ENCODE data around the gene CCDC85C. TPM values are rescaled to one million over a fixed set of nuclear protein-coding genes. Genes with fewer than 3 reads are reported as not detected.

Gene CCDC85C
- total RNA-seq, 6 donors from 2014 or later = 5.2 to 31.0 (median 20.4) TPM

DNA sequence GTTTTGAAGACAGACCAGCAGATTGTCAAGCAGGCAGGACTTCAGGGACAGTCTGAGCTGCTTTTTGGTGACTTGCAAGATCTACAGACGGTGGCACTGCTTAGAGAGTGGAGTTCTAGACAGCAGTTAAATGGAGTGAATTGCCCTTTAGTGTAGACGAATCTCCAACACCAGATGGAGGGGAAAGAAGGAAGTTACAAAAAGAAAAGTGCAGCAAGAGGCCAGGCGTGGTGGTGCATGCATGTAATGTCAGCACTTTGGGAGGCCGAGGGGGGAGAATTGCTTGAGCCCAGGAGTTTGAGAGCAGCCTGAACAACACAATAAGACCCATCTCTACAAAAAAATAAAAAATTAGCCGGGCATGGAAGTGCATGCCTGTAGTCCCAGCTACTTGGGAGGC lies 32.5 kb upstream of the CCDC85C start:
- Histone ChIP-seq H3K27ac (no peak overlapping the region), H3K36me3 (no peaks in the 10 kb centered on the region), H3K4me1 (no peaks in the 10 kb centered on the region), H3K27me3 (no peaks in the 10 kb centered on the region), H3K9me3 (no peaks in the 10 kb centered on the region), H3K4me3 (no peak overlapping the region)
- no peak for DNase-seq
- WGBS, 2 donors = 76% methylated on average over 5 of the region's 5 CpGs
- ATAC-seq (ENCODE audit: low FRiP score in 2 of 2) = no peak
- TF ChIP-seq EP300 (IDR thresholded peaks at IDR 0.05) (no peak), POLR2AphosphoS5 (IDR thresholded peaks at IDR 0.05) (no peak), POLR2A (IDR thresholded peaks at IDR 0.05) (no peak)
- TF ChIP-seq, protein P1, sequence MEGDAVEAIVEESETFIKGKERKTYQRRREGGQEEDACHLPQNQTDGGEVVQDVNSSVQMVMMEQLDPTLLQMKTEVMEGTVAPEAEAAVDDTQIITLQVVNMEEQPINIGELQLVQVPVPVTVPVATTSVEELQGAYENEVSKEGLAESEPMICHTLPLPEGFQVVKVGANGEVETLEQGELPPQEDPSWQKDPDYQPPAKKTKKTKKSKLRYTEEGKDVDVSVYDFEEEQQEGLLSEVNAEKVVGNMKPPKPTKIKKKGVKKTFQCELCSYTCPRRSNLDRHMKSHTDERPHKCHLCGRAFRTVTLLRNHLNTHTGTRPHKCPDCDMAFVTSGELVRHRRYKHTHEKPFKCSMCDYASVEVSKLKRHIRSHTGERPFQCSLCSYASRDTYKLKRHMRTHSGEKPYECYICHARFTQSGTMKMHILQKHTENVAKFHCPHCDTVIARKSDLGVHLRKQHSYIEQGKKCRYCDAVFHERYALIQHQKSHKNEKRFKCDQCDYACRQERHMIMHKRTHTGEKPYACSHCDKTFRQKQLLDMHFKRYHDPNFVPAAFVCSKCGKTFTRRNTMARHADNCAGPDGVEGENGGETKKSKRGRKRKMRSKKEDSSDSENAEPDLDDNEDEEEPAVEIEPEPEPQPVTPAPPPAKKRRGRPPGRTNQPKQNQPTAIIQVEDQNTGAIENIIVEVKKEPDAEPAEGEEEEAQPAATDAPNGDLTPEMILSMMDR (IDR thresholded peaks at IDR 0.05) = no peak

DNA sequence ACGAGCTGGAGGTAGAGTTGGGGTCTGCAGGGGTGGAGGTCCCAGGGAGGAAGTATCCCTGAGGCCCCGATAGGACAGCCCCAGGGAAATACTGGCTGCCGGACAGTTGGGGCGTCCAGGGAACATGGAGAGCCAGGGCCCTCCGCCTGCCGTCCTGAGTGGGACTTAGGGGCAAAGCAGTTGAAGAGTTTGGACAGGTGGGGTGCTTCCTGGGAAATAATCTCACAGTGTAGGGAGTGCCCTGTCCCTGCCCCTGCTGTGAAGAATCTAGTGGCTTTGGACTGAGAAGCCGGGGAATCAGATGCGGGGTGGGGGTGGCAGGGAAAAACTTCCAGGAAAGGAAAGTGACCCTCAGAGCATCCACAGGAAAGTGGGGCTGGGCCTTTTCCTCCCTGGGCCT lies 31.1 kb upstream of the CCDC85C start:
- no peaks in the 10 kb centered on the region for H3K4me1 ChIP-seq
- H3K36me3 ChIP-seq = no peaks in the 10 kb centered on the region
- TF ChIP-seq POLR2A (IDR thresholded peaks at IDR 0.05) (no peak), POLR2AphosphoS5 (IDR thresholded peaks at IDR 0.05) (no peak), EP300 (IDR thresholded peaks at IDR 0.05) (no peak)
- TF ChIP-seq, protein P1 (IDR thresholded peaks at IDR 0.05) = no peak
- ATAC-seq (ENCODE audit: low FRiP score in 2 of 2) (no peak), DNase-seq (no peak)
- H3K27ac ChIP-seq = no peak overlapping the region
- H3K4me3 ChIP-seq = no peak overlapping the region
- no peaks in the 10 kb centered on the region for H3K27me3 ChIP-seq
- WGBS, 2 donors = 83 to 88% methylated on average over 8 of the region's 8 CpGs
- no peaks in the 10 kb centered on the region for H3K9me3 ChIP-seq

GRCh38 chr14:99634443-99634842 lies 30.4 kb upstream of the CCDC85C start:
- no peak overlapping the region for H3K4me3 ChIP-seq
- H3K9me3 ChIP-seq = no peaks in the 10 kb centered on the region
- 70 to 80% methylated on average over 10 of the region's 10 CpGs for WGBS, 2 donors
- DNase-seq (no peak), ATAC-seq (ENCODE audit: low FRiP score in 2 of 2) (no peak)
- no peaks in the 10 kb centered on the region for H3K4me1 ChIP-seq
- no peaks in the 10 kb centered on the region for H3K27me3 ChIP-seq
- no peak overlapping the region for H3K27ac ChIP-seq
- no peak for TF ChIP-seq POLR2A (IDR thresholded peaks at IDR 0.05)
- H3K36me3 ChIP-seq = no peaks in the 10 kb centered on the region

DNA sequence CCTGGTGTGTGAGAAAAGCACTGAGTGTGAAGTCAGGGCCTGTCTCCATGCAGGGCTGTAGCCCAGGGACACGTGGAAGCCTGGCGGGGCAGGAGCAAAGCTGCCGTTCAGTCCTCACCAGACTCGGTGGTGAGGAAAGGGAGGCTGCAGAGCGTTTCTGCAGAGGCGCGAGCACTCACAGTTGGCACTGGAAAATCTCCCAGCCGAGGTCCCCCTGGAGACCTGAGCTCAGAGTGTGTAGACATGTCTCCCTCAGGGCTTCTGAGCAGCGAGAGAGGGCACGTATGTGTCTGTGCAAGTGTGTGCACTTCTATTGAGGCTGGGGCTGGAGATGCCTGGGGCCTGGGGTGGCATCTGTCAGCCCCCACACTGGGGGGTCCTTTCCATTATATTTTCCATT lies 29.9 kb upstream of the CCDC85C start:
- Histone ChIP-seq H3K36me3 (no peaks in the 10 kb centered on the region), H3K27ac (no peak overlapping the region), H3K27me3 (no peaks in the 10 kb centered on the region), H3K4me1 (peaks cover 0 to 3% (median 1%) of the 10 kb centered on the region in 4 donors), H3K4me3 (no peak overlapping the region), H3K9me3 (no peaks in the 10 kb centered on the region)
- DNase-seq (no peak), ATAC-seq (ENCODE audit: low FRiP score in 2 of 2) (no peak)
- TF ChIP-seq EP300 (IDR thresholded peaks at IDR 0.05) = no peak
- no peak for TF ChIP-seq POLR2AphosphoS5 (IDR thresholded peaks at IDR 0.05)
- 86 to 92% methylated on average over 10 of the region's 10 CpGs for WGBS, 2 donors

GRCh38 chr14:99633141-99633540 lies 29.1 kb upstream of the CCDC85C start:
- ATAC-seq (ENCODE audit: low FRiP score in 2 of 2) (no peak), DNase-seq (no peak)
- WGBS, 2 donors = 86 to 97% methylated on average over 1 to 3 of the region's 3 CpGs
- Histone ChIP-seq H3K9me3 (no peaks in the 10 kb centered on the region), H3K36me3 (no peaks in the 10 kb centered on the region), H3K27ac (no peak overlapping the region), H3K4me3 (no peak overlapping the region), H3K4me1 (peaks cover 0 to 8% (median 5%) of the 10 kb centered on the region in 4 donors), H3K27me3 (no peaks in the 10 kb centered on the region)
- TF ChIP-seq POLR2AphosphoS5 (IDR thresholded peaks at IDR 0.05) (no peak), EP300 (IDR thresholded peaks at IDR 0.05) (no peak), POLR2A (IDR thresholded peaks at IDR 0.05) (no peak)
- TF ChIP-seq, protein P1 (IDR thresholded peaks at IDR 0.05) = no peak

DNA sequence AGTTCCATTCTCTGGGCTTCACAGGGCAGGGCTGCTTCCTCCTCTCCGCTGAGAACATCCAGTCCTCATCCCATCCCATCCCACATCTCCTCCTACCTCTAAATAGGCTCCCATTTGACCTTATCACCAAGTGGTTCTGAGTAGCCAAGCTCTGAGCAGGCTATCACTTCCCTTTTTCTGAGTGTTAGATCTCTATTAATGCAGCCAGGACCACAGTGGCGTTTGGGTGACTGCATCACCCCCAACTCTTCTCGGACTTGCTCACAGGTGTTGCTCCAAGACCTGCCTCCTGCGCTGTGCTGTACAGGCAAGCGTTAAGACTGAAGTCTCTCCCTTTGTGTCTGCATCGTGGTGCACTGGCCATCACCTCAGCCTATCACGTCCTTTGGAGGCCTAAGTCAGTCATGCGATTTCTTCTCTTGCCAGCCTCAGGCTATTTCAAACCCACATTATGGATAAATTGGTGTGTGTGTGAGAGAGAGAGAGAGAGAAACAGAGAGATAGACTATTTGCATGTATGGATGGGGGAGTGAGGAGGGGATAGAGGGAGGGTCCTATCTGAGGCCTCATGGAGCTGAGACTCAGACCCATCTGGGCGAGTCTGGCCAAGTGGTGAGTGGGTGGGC lies 28.5 kb upstream of the CCDC85C start:
- no peak for DNase-seq

More for the DNA sequence above, 28.5 kb upstream of the CCDC85C start:
- peaks cover 0 to 8% (median 5%) of the 10 kb centered on the region in 4 donors for H3K4me1 ChIP-seq
- no peaks in the 10 kb centered on the region for H3K9me3 ChIP-seq
- WGBS, 2 donors = 86 to 92% methylated on average over 9 of the region's 9 CpGs
- TF ChIP-seq, protein P1 (IDR thresholded peaks at IDR 0.05) = no peak
- no peak for TF ChIP-seq EP300 (IDR thresholded peaks at IDR 0.05)
- TF ChIP-seq POLR2AphosphoS5 (IDR thresholded peaks at IDR 0.05) = no peak
- TF ChIP-seq POLR2A (IDR thresholded peaks at IDR 0.05) = no peak
- no peak for ATAC-seq (ENCODE audit: low FRiP score in 2 of 2)
- H3K27me3 ChIP-seq = no peaks in the 10 kb centered on the region
- no peak overlapping the region for H3K4me3 ChIP-seq
- H3K36me3 ChIP-seq = no peaks in the 10 kb centered on the region
- H3K27ac ChIP-seq = no peak overlapping the region
